CD4-positive, alpha-beta T cell treated with Interleukin-12 subunit alpha and Interleukin-12 subunit beta, for 1 hour (primary cell): ENCODE data around the gene ICAM2.
"Not testable (repeated sequence)": the region's sequence is repeated elsewhere in the genome, so short reads cannot be mapped to it uniquely, and the experiment has no call there.

Source experiments
- DNase-seq: peaks from one replicate; pipeline ENCODE4 v3.0.0-alpha.2; 2020

ICAM2 gene

DNA sequence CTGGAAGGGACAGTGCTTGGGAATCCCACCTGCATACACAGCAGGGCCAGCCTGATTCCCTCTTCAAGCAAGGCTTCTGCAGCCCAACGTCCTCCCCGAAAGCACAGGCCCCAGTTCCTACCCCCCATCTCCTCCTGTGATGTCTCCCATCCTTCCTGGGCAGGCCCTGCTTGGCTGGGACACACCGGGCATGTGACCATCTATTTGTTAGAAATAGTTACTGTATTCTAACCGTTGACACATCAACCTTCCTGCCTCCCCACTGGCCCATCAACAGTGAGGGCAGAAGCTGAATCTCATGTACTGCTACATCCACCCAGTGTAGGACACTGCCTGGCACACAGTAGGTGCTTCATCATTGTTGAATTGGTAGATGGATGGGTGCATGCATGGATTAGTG is 11.6 kb downstream of the ICAM2 start:
- DNase-seq: no peak

- no peak for DNase-seq
These were observed 12.1 kb downstream of the ICAM2 start for GRCh38 chr17:64008346-64008745.

- no peak for DNase-seq
These were observed 12.6 kb downstream of the ICAM2 start for GRCh38 chr17:64007838-64008282.

DNA sequence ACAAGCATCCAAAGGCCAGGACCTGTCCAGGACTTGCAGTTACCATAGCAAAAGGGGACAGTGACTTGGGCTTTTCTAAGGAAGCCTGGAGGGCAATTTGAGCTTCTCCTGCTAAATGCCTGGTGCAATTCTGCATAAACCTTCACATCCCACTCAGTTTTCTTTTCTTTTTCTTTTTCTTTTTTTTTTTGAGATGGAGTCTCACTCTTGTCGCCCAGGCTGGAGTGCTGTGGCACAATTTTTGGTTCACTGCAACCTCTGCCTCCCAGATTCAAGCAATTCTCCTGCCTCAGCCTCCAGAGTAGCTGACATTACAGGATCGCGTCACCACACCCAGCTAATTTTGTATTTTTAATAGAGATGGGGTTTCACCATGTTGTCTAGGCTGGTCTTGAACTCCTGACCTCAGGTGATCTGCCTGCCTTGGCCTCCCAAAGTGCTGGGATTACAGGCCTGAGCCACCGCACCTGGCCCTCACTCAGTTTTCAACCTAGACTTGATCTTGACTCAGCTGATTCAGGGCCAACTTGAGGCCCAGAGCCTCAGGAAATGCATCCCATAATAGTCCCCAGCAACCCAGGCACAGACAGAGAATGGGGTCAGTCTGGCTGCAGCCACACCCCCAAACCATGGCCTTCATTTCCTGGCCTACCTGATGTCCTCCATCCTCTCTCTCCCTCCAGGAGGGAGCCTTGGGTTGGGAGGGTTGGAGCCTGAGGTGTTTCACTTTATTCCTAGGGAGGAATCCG is 13.2 kb downstream of the ICAM2 start:
- not testable (repeated sequence) for DNase-seq

- DNase-seq: no peak
These were observed 13.9 kb downstream of the ICAM2 start for GRCh38 chr17:64006361-64007088.

DNA sequence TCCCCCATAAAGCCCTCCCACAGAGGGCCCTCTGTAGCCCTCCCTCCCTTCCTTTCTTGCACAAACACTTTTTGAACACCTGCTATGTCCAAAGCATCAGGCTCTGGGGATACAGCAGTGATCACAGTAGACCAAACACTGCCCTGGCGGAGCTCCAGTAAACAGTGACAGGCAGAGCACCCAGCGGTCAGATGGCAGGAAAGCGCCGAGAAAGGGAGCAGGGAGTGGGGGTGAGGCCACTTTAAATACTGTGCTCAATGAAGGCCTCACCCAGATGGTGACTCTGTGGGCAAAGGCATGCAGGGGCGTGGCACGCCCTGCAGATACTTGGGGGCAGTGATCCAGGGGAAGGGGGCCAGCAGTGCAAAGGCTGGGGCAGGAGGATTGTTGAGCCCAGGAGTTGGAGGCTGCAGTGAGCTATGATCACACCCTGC is 14.7 kb downstream of the ICAM2 start:
- no peak for DNase-seq

- DNase-seq: no peak
These were observed 15.3 kb downstream of the ICAM2 start for GRCh38 chr17:64004903-64005733.

DNA sequence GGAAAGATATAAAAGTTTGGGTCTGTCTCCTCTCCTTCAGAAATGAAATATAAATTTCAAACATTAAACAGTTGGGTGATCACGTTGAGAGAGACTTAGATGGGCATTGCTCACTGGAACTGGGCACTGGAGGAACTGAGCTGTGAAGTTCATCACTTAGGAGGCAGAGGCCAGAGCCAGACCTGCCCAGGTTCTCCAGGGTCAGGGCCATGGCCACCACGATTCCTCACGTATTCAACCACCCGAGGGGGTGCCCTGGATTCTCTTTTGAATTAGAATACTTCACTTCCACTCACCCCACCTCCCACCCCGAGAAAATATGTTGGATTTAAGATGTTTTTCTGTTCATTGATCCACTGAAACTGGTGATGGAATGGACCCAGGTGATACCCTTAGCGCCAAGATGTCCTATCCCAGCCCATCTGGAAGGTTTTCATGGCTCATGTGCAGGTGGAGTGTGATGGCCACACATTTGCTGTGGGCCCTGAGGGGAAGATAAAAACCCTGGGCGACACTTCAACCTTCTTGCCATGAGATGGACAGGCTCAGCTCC is 16.1 kb downstream of the ICAM2 start:
- no peak for DNase-seq

GRCh38 chr17:64003526-64004121 is 16.8 kb downstream of the ICAM2 start:
- DNase-seq: no peak

- DNase-seq: no peak
These were observed 17.5 kb downstream of the ICAM2 start for GRCh38 chr17:64002658-64003525.

GRCh38 chr17:64001763-64002529 is 18.5 kb downstream of the ICAM2 start:
- no peak for DNase-seq

- DNase-seq: no peak
These were observed 19.3 kb downstream of the ICAM2 start for GRCh38 chr17:64001091-64001579.

- DNase-seq: no peak
These were observed 20.5 kb downstream of the ICAM2 start for GRCh38 chr17:63999680-64000531.

DNA sequence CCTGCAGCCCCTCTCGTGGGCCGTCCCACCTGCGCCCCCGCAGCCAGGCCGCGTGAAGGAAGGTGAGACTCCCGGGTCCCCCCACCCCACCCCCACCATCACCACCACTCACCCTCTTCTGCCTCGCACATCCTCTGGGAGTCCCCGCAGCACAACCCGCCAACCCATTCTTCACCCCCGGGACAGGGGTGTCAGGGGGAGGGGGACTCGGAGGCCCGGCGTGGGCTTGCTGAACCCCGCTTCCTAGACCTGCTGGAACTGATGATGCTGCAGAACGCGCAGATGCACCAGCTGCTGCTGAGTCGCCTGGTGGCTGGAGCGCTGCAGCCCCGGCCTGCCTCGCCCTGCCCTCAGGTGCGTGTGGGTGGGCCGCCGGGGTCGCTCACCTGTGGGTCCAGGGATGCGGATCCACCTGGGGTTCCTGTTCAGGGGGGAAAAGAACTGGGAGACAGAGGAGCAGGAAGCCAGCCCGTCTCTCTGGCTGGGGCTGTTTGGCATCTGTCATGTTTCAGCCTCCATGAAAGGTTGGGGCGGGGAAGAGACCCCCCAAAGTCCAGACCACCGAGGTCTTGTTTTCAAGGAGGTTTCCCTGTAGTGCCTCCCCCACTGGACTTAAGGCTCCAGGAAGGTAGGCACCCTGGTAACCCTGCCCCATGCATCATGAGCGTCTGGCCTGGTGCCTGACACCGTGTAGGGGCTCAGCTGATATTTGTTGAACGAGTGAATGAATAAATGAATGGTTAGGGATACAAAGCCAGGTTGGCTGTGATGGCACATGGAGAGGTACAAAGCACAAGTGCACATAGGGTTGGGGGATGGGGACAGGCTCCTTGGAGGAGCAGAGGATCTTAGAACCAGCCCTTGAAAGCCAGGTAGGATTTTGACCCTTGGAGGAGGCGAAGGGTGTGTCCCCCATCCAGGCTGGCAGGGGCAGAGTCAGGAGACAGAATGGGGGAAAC is 21.4 kb downstream of the ICAM2 start:
- DNase-seq: peak; percentile 48

DNA sequence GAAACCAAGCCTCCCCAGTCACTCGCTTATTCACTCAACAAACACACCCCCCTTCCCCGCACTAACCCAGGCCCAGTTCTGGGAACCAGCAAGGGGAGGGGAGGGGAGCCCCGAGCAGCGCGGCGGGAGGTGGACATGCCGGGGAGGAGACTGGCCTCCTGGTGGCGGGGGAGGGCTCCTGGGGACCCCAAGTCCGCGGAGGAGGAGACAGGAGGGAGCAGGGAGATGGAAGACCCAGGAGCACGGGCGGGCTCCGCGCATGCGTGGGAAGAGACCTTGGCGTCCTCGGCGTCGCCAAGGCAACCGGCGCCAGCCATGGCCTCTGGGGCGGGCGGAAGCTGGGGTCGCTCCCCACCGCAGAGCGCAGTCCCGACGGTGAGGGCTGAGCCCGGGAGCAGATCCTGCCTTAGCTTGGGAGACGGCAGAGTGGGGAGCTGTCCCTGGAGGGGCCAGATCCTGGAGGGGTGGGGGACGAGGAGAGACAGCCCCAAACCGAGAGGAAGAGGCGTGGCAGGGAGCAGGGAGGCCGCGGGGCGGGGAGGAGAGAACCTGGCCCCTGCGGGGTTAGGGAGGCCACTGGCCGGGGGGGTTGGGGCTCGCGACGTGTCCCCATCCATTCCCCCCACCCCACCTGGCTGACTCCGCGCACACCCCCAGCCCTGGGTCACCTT is 22.2 kb downstream of the ICAM2 start, which contains the start of gene PRR29:
PRR29 (plus strand) TSS at position 302 of the 671 bp plus-strand sequence; CDS start at position 316, 14 bp downstream.
- peak; percentile 80 for DNase-seq

GRCh38 chr17:63997341-63998048 is 22.9 kb downstream of the ICAM2 start:
- no peak for DNase-seq
